Stomach smooth muscle (tissue), 2 donors: ENCODE measurements around the gene C22orf39.

Source experiments
- H3K27ac ChIP-seq: one replicate; pipeline ENCODE4 v1.7.0; 2013; ENCODE audit warnings: mild to moderate bottlenecking, low read length, inconsistent platforms
- H3K27me3 ChIP-seq, 2 donors: one replicate each; pipeline ENCODE4 v1.7.0; 2013; ENCODE audit warnings: low read length in 2 of 2; ENCODE audit not compliant: insufficient read depth in 2 of 2, control insufficient read depth in 1 of 2
- H3K36me3 ChIP-seq, 2 donors: one replicate each; pipeline ENCODE4 v1.7.0; 2013; ENCODE audit warnings: low read length in 2 of 2; ENCODE audit not compliant: control insufficient read depth in 2 of 2, insufficient read depth in 2 of 2
- H3K4me1 ChIP-seq: one replicate; pipeline ENCODE4 v1.7.0; 2013; ENCODE audit warnings: low read length; ENCODE audit not compliant: control insufficient read depth, insufficient read depth
- H3K4me3 ChIP-seq, 2 donors: one replicate each; pipeline ENCODE4 v1.7.0; 2013; ENCODE audit warnings: low read length in 2 of 2
- H3K9ac ChIP-seq, 2 donors: one replicate each; pipeline ENCODE4 v1.7.0; 2013; ENCODE audit warnings: low read length in 2 of 2, mild to moderate bottlenecking in 1 of 2
- H3K9me3 ChIP-seq, 2 donors: one replicate each; pipeline ENCODE4 v1.7.0; 2013; ENCODE audit warnings: low read length in 2 of 2; ENCODE audit not compliant: control insufficient read depth in 2 of 2
- donor health status: healthy.
- donor health status: Pancreatic carcinoma.

Gene C22orf39

GRCh38 chr22:19424186-19424500, 23.4 kb downstream of the C22orf39 start:
- Histone ChIP-seq H3K4me1 (no peaks in the 10 kb centered on the region), H3K27me3 (no peaks in the 10 kb centered on the region), H3K27ac (no peak overlapping the region), H3K36me3 (peaks cover 0 to 5% of the 10 kb centered on the region in 2 donors), H3K9me3 (no peaks in the 10 kb centered on the region), H3K9ac (no peak overlapping the region), H3K4me3 (no peak overlapping the region)

DNA sequence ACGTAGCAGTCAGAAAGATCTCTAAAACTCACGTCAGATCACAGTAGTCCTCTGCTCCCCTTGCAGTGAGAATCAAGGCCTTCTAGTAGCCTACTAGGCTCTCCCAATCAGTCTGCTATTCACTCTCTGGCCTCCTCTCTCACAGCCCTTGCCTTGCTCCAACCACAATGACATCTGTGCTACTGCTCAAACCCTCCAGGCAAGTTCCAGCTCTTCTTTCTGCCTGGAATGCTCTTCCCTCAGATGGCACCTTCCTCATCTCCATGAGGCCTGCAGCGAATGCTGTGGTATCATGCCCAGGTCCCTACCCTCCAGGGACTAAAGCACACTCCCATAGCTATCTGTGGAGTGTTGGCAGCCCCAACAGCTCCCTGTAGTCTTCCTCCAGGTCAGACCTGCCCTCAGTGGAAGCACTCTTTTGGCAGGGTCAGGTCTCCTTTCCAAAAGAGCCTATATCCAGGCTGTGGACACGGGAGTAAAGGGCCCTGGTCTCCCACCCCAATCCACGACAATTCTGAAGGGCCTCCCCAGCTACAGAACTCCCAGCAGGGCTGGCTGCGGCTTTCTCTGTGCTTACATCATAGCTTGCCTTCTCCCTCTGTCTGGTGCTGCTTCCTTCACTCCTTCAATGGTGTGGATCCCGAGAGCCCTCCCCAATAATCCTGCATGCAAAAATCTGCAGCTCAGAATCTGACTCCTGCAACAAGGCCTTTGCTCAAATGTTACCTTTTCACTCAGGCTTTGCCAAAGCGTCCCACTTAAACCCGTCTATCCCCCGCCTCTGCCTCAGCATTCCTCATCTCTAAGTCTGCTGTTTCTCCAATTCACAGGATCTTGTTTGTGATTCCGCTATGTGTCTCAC, 24.8 kb downstream of the C22orf39 start:
- H3K9me3 ChIP-seq: no peaks in the 10 kb centered on the region
- no peak overlapping the region for H3K9ac ChIP-seq
- no peak overlapping the region for H3K4me3 ChIP-seq
- H3K27me3 ChIP-seq: no peaks in the 10 kb centered on the region
- no peak overlapping the region for H3K27ac ChIP-seq
- no peaks in the 10 kb centered on the region for H3K4me1 ChIP-seq
- peaks cover 0 to 5% of the 10 kb centered on the region in 2 donors for H3K36me3 ChIP-seq

DNA sequence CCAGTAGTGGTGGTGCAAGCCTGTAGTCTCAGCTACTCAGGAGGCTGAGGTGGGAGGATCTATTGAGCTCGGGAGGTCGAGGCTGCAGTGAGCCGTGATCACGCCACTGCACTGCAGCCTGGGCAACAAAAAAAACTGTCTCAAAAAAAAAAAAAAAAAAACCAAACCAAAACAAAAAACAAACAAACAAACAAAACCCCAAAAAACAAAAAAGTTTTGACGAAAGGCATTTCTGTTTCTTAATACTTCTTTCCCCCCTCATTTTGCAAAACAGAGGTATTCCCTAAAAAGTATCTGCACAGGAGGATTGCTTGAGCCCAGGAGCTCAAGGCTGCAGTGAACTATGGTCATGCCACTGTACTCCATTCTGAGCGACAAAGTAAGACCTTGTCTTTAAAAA, 27.2 kb downstream of the C22orf39 start:
- no peak overlapping the region for H3K4me3 ChIP-seq
- H3K36me3 ChIP-seq: peaks cover 0 to 5% of the 10 kb centered on the region in 2 donors
- no peak overlapping the region for H3K27ac ChIP-seq
- no peaks in the 10 kb centered on the region for H3K27me3 ChIP-seq
- no peak overlapping the region for H3K9ac ChIP-seq
- H3K9me3 ChIP-seq: no peaks in the 10 kb centered on the region
- H3K4me1 ChIP-seq: no peaks in the 10 kb centered on the region

DNA sequence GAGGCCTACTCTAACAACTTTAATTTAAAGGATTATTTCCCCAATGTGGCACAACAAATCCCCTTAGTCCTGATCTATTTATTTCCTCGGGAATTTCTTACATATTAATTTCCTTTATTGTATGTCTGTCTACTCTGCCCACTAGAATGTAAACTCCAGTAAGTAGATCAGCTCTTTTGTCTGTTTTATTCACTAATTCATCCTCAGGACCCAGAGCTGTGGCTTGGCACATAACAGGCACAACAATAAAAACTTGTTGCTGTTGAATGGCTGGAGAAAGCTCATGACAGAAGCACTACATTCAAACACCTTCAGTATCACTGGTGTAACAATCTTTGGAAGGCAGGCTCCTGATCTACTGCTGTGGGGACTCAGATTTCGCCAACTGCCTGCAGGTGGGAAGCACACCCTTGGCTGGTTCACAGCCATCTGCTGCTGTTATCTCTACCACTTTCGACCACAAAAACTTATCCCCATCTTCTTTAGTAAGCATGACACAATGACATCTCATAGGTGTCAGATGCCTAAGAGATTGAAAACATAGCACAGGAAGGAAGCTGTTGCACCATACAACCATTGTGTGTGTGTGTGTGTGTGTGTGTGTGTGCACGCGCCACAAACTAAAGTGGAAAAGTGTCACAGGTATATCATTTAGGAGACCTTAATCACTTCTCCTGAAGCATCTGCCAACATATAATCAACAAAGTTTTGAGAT, 27.9 kb downstream of the C22orf39 start:
- Histone ChIP-seq H3K36me3 (peaks cover 0 to 3% of the 10 kb centered on the region in 2 donors), H3K4me1 (no peaks in the 10 kb centered on the region), H3K4me3 (no peak overlapping the region), H3K27me3 (no peaks in the 10 kb centered on the region), H3K9ac (no peak overlapping the region), H3K27ac (no peak overlapping the region), H3K9me3 (no peaks in the 10 kb centered on the region)

DNA sequence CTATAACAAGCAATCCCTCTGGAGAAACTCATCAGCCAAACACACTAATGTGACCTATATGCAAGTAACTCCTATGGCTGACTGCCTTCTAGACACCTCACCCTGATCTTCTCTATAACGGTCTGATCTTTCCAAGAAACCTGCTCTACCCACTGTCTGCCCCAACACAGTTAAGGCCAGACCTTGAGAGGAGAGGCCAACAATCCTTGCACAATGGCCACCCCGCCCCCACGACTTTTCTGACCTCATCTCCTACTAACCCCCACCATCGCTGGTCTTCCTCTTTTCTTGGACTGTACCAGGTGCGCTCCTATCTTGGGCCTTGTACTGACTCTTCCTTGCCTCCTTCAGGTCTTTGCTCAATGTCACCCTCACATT, 28.4 kb downstream of the C22orf39 start:
- Histone ChIP-seq H3K9ac (no peak overlapping the region), H3K9me3 (no peaks in the 10 kb centered on the region)

GRCh38 chr22:19412923-19413322, 34.6 kb downstream of the C22orf39 start:
- Histone ChIP-seq H3K9ac (no peak overlapping the region), H3K9me3 (no peaks in the 10 kb centered on the region), H3K27me3 (no peaks in the 10 kb centered on the region), H3K27ac (no peak overlapping the region), H3K4me3 (no peak overlapping the region), H3K36me3 (peaks cover 14 to 18% of the 10 kb centered on the region in 2 donors), H3K4me1 (no peaks in the 10 kb centered on the region)

More for the DNA sequence above, 28.4 kb downstream of the C22orf39 start:
- Histone ChIP-seq H3K27ac (no peak overlapping the region), H3K27me3 (no peaks in the 10 kb centered on the region), H3K4me1 (no peaks in the 10 kb centered on the region), H3K36me3 (peaks cover 0 to 3% of the 10 kb centered on the region in 2 donors), H3K4me3 (no peak overlapping the region)

- Histone ChIP-seq H3K36me3 (peaks cover 18 to 23% of the 10 kb centered on the region in 2 donors), H3K4me1 (no peaks in the 10 kb centered on the region), H3K4me3 (no peak overlapping the region), H3K27me3 (no peaks in the 10 kb centered on the region), H3K9ac (no peak overlapping the region), H3K9me3 (no peaks in the 10 kb centered on the region), H3K27ac (no peak overlapping the region)
Measured at GRCh38 chr22:19412478-19412877, 35.0 kb downstream of the C22orf39 start.

DNA sequence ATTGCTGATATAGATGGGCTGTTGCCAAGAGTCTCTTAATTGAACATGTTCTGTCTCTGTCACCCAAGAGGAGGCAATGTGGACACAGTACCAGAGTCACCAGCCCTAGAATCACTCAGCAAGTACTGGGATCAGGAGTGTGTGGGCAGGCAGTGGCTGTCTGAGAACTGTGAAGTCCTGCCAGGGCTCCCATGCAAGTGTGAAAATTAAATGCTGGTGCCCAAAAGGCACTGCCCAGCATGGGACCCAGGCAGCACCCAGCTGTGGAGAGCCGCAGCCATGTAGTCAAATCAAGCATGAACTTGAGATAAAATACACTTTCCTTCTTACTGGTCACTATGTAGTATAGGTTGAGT, 35.8 kb downstream of the C22orf39 start:
- Histone ChIP-seq H3K36me3 (peaks cover 26% of the 10 kb centered on the region in 2 donors), H3K9ac (no peak overlapping the region), H3K9me3 (no peaks in the 10 kb centered on the region), H3K27me3 (no peaks in the 10 kb centered on the region), H3K4me3 (no peak overlapping the region), H3K27ac (no peak overlapping the region), H3K4me1 (no peaks in the 10 kb centered on the region)

DNA sequence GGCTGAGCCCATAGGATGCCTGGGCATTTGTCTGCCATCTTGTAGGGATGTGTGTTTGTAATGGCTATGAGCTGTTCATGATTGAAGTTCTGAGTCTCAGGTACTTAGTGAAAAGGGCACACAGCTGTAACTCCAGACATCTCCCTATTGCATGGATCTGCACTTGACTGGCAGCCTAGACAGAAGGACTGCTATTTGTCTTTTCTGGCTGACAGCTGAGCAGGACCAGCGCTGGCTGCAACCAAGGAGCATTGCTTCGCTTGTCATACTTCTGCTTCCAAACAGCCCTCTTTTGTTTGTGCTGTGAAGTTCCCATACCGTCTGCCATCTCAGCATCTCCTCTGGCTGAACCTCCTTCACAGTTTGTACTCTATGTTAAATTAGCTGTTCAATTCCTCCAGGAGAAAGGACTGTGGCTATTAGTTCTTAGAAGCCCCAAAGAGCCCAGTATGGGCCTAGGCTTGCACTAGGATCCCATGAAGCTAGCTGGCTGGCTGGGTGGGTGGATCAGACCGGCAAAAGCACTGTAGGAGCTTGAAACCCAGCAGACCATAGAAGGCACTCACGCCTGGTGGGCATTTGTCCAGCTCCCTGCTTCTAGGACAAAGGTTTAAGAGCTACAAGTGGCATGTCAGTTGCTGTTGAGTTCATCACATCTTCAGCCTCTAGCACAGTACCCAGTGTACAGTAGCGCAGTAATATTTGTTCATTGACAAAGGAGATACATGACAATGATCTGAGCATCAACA, 36.4 kb downstream of the C22orf39 start:
- Histone ChIP-seq H3K27ac (no peak overlapping the region), H3K4me1 (no peaks in the 10 kb centered on the region)

GRCh38 chr22:19407649-19408606, 39.6 kb downstream of the C22orf39 start:
- Histone ChIP-seq H3K36me3 (peaks cover 43 to 47% of the 10 kb centered on the region in 2 donors), H3K9ac (no peak overlapping the region), H3K4me1 (no peaks in the 10 kb centered on the region), H3K27me3 (no peaks in the 10 kb centered on the region), H3K27ac (no peak overlapping the region), H3K9me3 (no peaks in the 10 kb centered on the region), H3K4me3 (no peak overlapping the region)

More for the DNA sequence above, 36.4 kb downstream of the C22orf39 start:
- Histone ChIP-seq H3K4me3 (no peak overlapping the region), H3K27me3 (no peaks in the 10 kb centered on the region), H3K36me3 (peaks cover 31% of the 10 kb centered on the region in 2 donors), H3K9me3 (no peaks in the 10 kb centered on the region), H3K9ac (no peak overlapping the region)
